CD14-positive monocyte (primary cell): ENCODE results near the gene RANBP3L. TPM values are rescaled to one million over a fixed set of nuclear protein-coding genes. Genes with fewer than 3 reads are reported as not detected.

Experiments used
- DNase-seq, 3 donors: peaks; one replicate each; pipeline ENCODE4 v3.0.0-alpha.2; 2011 to 2022
- H2AFZ ChIP-seq: 2 replicates; pipeline ENCODE4 v1.6.0; 2012; ENCODE audit warnings: mild to moderate bottlenecking, low read depth, low read length, inconsistent platforms; ENCODE audit not compliant: insufficient read depth, poor library complexity, severe bottlenecking
- H3K27ac ChIP-seq, 2 donors: 1 replicate in 1 of 2; 2 replicates in 1 of 2; pipeline ENCODE4 v1.5.1; 2012 to 2013; ENCODE audit warnings: low read length in 2 of 2, control low read depth in 1 of 2, inconsistent platforms in 1 of 2, low read depth in 1 of 2, mild to moderate bottlenecking in 1 of 2
- H3K27me3 ChIP-seq, 2 donors: one replicate each; pipeline versions ENCODE4 v1.6.0 to v1.6.1; 2011 to 2013; ENCODE audit warnings: low read length in 2 of 2; ENCODE audit not compliant: control insufficient read depth in 2 of 2, insufficient read depth in 2 of 2
- H3K36me3 ChIP-seq, 2 donors: replicated peaks in 1 of 2; 1 replicate in 1 of 2; 2 replicates in 1 of 2; pipeline versions ENCODE4 v1.5.1 to v1.6.1; 2012 to 2013; ENCODE audit warnings: low read length in 2 of 2, control low read depth in 1 of 2, inconsistent platforms in 1 of 2, mild to moderate bottlenecking in 1 of 2; ENCODE audit not compliant: insufficient read depth in 2 of 2, control insufficient read depth in 1 of 2
- H3K4me1 ChIP-seq, 2 donors: 1 replicate in 1 of 2; 2 replicates in 1 of 2; pipeline versions ENCODE4 v1.5.1 to v1.6.1; 2012 to 2013; ENCODE audit warnings: low read length in 2 of 2, control low read depth in 1 of 2, inconsistent platforms in 1 of 2, mild to moderate bottlenecking in 1 of 2, moderate library complexity in 1 of 2; ENCODE audit not compliant: insufficient read depth in 2 of 2, control insufficient read depth in 1 of 2
- H3K4me2 ChIP-seq: replicated peaks from 2 replicates; pipeline ENCODE3; 2012; ENCODE audit warnings: low read length, moderate library complexity, mild to moderate bottlenecking; ENCODE audit not compliant: poor library complexity, severe bottlenecking; ENCODE audit errors: extremely low read depth
- H3K4me3 ChIP-seq, 3 experiments: fragments of 200-600 bp in 1 of 3; sonication (generic) in 1 of 3; replicated peaks in 1 of 3; 1 replicate in 2 of 3; 2 replicates in 1 of 3; pipeline ENCODE4 v1.5.1; 2011 to 2013; ENCODE audit warnings: low read length in 3 of 3, mild to moderate bottlenecking in 3 of 3, control low read depth in 2 of 3, low read depth in 2 of 3, inconsistent platforms in 1 of 3, moderate library complexity in 1 of 3
- H3K79me2 ChIP-seq: 2 replicates; pipeline ENCODE4 v1.6.0; 2012; ENCODE audit warnings: mild to moderate bottlenecking, control low read depth, inconsistent platforms, low read length, moderate library complexity; ENCODE audit not compliant: insufficient read depth
- H3K9ac ChIP-seq: 2 replicates; pipeline ENCODE4 v1.6.0; 2017; ENCODE audit warnings: low read length, mild to moderate bottlenecking; ENCODE audit not compliant: insufficient read depth, poor library complexity, severe bottlenecking
- H3K9me3 ChIP-seq, 2 donors: replicated peaks in 1 of 2; 1 replicate in 1 of 2; 2 replicates in 1 of 2; pipeline versions ENCODE4 v1.5.1 to v1.6.1; 2012 to 2013; ENCODE audit warnings: low read length in 2 of 2, control low read depth in 1 of 2; ENCODE audit not compliant: control insufficient read depth in 1 of 2, insufficient read depth in 1 of 2
- H4K20me1 ChIP-seq: 2 replicates; pipeline ENCODE4 v1.6.0; 2012; ENCODE audit warnings: mild to moderate bottlenecking, low read length, control low read depth, moderate library complexity; ENCODE audit not compliant: insufficient read depth
- H3K27ac Mint-ChIP-seq, 7 donors: one replicate each; pipeline ENCODE4 v1.8.0; 2020; ENCODE audit warnings: mild to moderate bottlenecking in 7 of 7, mixed read lengths in 7 of 7, moderate library complexity in 6 of 7, inconsistent platforms in 2 of 7
- H3K27me3 Mint-ChIP-seq, 3 donors: one replicate each; pipeline ENCODE4 v1.8.0; 2021 to 2022; ENCODE audit warnings: low read depth in 3 of 3, mild to moderate bottlenecking in 3 of 3, mixed read lengths in 3 of 3, moderate library complexity in 3 of 3, inconsistent platforms in 1 of 3
- H3K36me3 Mint-ChIP-seq, 2 donors: one replicate each; pipeline ENCODE4 v1.8.0; 2020; ENCODE audit warnings: mixed read lengths in 2 of 2, inconsistent platforms in 1 of 2, mild to moderate bottlenecking in 1 of 2
- H3K4me1 Mint-ChIP-seq: one replicate; pipeline ENCODE4 v1.8.0; 2020; ENCODE audit warnings: mild to moderate bottlenecking, mixed read lengths
- H3K4me3 Mint-ChIP-seq, 2 donors: one replicate each; pipeline ENCODE4 v1.8.0; 2020; ENCODE audit warnings: mild to moderate bottlenecking in 2 of 2, mixed read lengths in 2 of 2, moderate library complexity in 1 of 2
- H3K9me3 Mint-ChIP-seq, 7 donors: one replicate each; pipeline ENCODE4 v1.8.0; 2020 to 2022; ENCODE audit warnings: mixed read lengths in 7 of 7, mild to moderate bottlenecking in 6 of 7, moderate library complexity in 6 of 7, inconsistent platforms in 2 of 7
- WGBS: methylation state at CpG from one replicate; pipeline ENCODE4 v1.1.5; 2013; ENCODE audit warnings: missing lambda C conversion rate; ENCODE audit not compliant: insufficient coverage; 5-methylcytosine and 5-hydroxymethylcytosine counted together
- intact Hi-C, 2 donors: fragments of 100-400 bp; cut with micrococcal nuclease; formaldehyde crosslinking; loops; one replicate each; pipeline versions ENCODE4 v1.15.0 to v1.15.1; 2023
- polyA plus RNA-seq, 3 donors: library from polyadenylated mRNA; depleted of rRNA in 1 of 3; unstranded in 2 of 3; stranded (reverse) in 1 of 3; fragments of 300-500 nt in 2 of 3; fragments of >200 nt in 1 of 3; fragmentation: Illumina TruSeq in 2 of 3; gene quantifications; 1 replicate in 2 of 3; 2 replicates in 1 of 3; pipeline ENCODE4 v1.2.3, GENCODE V29; 2012 to 2021
- TF ChIP-seq, protein P1 (sequence below): fragments of 200-600 bp; IDR thresholded peaks from one replicate; pipeline ENCODE4 v1.8.0; 2022; ENCODE audit warnings: antibody characterized with exemption, mild to moderate bottlenecking

RANBP3L gene
- polyA plus RNA-seq, 3 donors = not detected

DNA sequence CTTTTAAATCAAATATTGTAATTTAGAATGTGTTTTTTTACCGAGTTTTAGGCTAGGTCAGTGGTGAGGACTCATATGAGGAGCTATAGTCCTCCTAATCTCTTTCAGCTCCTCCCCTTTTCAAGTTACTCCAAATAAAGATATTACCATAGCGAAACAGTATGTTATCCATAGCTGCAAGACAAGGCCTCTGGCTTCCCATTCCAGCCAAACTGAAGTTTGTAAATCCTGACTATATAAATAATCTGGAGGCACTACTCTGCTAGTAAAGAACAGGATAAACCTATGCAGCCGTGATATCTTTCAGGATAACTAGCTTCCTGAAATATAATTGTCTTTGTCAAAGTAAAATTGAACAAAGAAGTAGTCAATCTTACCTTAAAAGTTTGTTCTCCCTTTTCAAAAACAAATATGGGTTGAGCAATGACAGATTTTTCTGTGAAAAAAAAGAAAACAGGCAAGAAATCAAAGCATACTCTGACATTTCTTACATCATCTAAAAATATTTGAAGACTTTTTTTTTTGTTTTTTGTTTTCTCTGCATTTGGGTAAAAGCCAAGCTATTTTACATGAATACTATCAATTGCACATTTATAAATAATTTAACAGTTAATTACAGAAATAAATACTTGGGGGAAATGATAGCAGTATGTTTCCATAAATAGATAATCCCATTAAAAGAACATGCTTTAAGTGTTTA, 30.7 kb downstream of the RANBP3L start:
- Histone ChIP-seq H3K27me3 (no peaks in the 10 kb centered on the region), H3K79me2 (no peaks in the 10 kb centered on the region), H3K4me1 (peaks cover 13 to 14% of the 10 kb centered on the region in 2 donors), H4K20me1 (no peaks in the 10 kb centered on the region), H3K9ac (no peak overlapping the region), H3K4me3 (no peak overlapping the region), H3K36me3 (no peaks in the 10 kb centered on the region), H3K9me3 (no peaks in the 10 kb centered on the region), H3K4me2 (no peak overlapping the region), H3K27ac (no peak overlapping the region), H2AFZ (no peak overlapping the region)
- intact Hi-C loops = no loop called here
- Mint-ChIP-seq H3K9me3 (no peaks in the 10 kb centered on the region), H3K27me3 (peaks cover 0 to 1% (median 0%) of the 10 kb centered on the region in 3 donors), H3K4me1 (peaks cover 15% of the 10 kb centered on the region), H3K4me3 (no peak overlapping the region), H3K27ac (no peak overlapping the region), H3K36me3 (no peaks in the 10 kb centered on the region)
- WGBS = no CpG with 5 or more reads among the region's 3 CpGs
- DNase-seq = no peak
- TF ChIP-seq, protein P1, sequence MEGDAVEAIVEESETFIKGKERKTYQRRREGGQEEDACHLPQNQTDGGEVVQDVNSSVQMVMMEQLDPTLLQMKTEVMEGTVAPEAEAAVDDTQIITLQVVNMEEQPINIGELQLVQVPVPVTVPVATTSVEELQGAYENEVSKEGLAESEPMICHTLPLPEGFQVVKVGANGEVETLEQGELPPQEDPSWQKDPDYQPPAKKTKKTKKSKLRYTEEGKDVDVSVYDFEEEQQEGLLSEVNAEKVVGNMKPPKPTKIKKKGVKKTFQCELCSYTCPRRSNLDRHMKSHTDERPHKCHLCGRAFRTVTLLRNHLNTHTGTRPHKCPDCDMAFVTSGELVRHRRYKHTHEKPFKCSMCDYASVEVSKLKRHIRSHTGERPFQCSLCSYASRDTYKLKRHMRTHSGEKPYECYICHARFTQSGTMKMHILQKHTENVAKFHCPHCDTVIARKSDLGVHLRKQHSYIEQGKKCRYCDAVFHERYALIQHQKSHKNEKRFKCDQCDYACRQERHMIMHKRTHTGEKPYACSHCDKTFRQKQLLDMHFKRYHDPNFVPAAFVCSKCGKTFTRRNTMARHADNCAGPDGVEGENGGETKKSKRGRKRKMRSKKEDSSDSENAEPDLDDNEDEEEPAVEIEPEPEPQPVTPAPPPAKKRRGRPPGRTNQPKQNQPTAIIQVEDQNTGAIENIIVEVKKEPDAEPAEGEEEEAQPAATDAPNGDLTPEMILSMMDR = no peak

- H3K4me3 Mint-ChIP-seq = no peak overlapping the region
- H3K4me1 ChIP-seq = peaks cover 13 to 14% of the 10 kb centered on the region in 2 donors
- no peaks in the 10 kb centered on the region for H3K9me3 ChIP-seq
- H3K36me3 Mint-ChIP-seq = no peaks in the 10 kb centered on the region
- peaks cover 0 to 1% (median 0%) of the 10 kb centered on the region in 3 donors for H3K27me3 Mint-ChIP-seq
- TF ChIP-seq, protein P1 = no peak
- no peaks in the 10 kb centered on the region for H3K36me3 ChIP-seq
- H3K9ac ChIP-seq = no peak overlapping the region
- H3K9me3 Mint-ChIP-seq = no peaks in the 10 kb centered on the region
- no peak overlapping the region for H3K4me2 ChIP-seq
- no peaks in the 10 kb centered on the region for H3K79me2 ChIP-seq
- intact Hi-C loops = no loop called here
- H3K27me3 ChIP-seq = no peaks in the 10 kb centered on the region
- H3K27ac ChIP-seq = no peak overlapping the region
- no peak for DNase-seq
- no peak overlapping the region for H3K27ac Mint-ChIP-seq
- WGBS = 100% methylated on average over 1 of the region's 3 CpGs
- no peak overlapping the region for H3K4me3 ChIP-seq
- H4K20me1 ChIP-seq = no peaks in the 10 kb centered on the region
- H2AFZ ChIP-seq = no peak overlapping the region
- peaks cover 17% of the 10 kb centered on the region for H3K4me1 Mint-ChIP-seq
Measured at GRCh38 chr5:36270175-36270574, 31.5 kb downstream of the RANBP3L start.
